ENCODE data around the gene SYNPR.
"Not testable (repeated sequence)": the region's sequence is repeated elsewhere in the genome, so short reads cannot be mapped to it uniquely, and the experiment has no call there.

SYNPR gene

GRCh38 chr3:63644212-63644797 lies 366.2 kb downstream of the SYNPR start:
- DNase-seq: no peak

- not testable (repeated sequence) for DNase-seq
Observed at GRCh38 chr3:63644928-63645781, 367.0 kb downstream of the SYNPR start.

- no peak for DNase-seq
Observed at GRCh38 chr3:63652066-63652725, 374.1 kb downstream of the SYNPR start, which contains the start of gene SNTN. SNTN (plus strand) TSS chr3:63652675; CDS start chr3:63652688, 13 bp downstream.

- no peak for DNase-seq
Observed at GRCh38 chr3:63654211-63654610, 376.1 kb downstream of the SYNPR start.

- DNase-seq: no peak
Observed at GRCh38 chr3:63654931-63655330, 376.8 kb downstream of the SYNPR start.

GRCh38 chr3:63655519-63655918 lies 377.4 kb downstream of the SYNPR start:
- DNase-seq: no peak

GRCh38 chr3:63656786-63657185 lies 378.7 kb downstream of the SYNPR start:
- no peak for DNase-seq

GRCh38 chr3:63661242-63661641 lies 383.1 kb downstream of the SYNPR start:
- DNase-seq: peak; percentile 5

- DNase-seq: no peak
Observed at GRCh38 chr3:63662011-63662410, 383.9 kb downstream of the SYNPR start.

GRCh38 chr3:63662500-63662899 lies 384.4 kb downstream of the SYNPR start:
- DNase-seq: peak; percentile 1

Measured in NCI-H1105 treated with DMSO at 0.1 percent for 48 hours (cell line).